K562 (cell line): ENCODE measurements around the gene PDE6D. TPM values are rescaled to one million over a fixed set of nuclear protein-coding genes. Genes with fewer than 3 reads are reported as not detected.

Experiments
- FIP1L1 ChIP-seq: fragments of 200-400 bp; formaldehyde crosslinking; IDR thresholded peaks from 2 replicates; pipeline ENCODE4 v1.6.1; 2018; ENCODE audit warnings: mild to moderate bottlenecking, low read depth, low read length; ENCODE audit not compliant: poor library complexity, severe bottlenecking
- HMGXB4 ChIP-seq: sonication (generic); formaldehyde crosslinking; IDR thresholded peaks from 2 replicates; pipeline ENCODE4 v1.8.1; 2023; ENCODE audit warnings: mild to moderate bottlenecking, missing genetic modification reagents
- ZBTB1 ChIP-seq: sonication (generic); formaldehyde crosslinking; IDR thresholded peaks from 2 replicates; pipeline ENCODE4 v1.8.1; 2023; ENCODE audit warnings: missing genetic modification reagents, low read depth, mild to moderate bottlenecking, borderline replicate concordance
- ZBTB40 ChIP-seq, 2 experiments: fragments of 450-650 bp in 1 of 2; sonication (generic) in 1 of 2; formaldehyde crosslinking in 1 of 2; IDR thresholded peaks; 2 replicates each; pipeline versions ENCODE4 v1.7.1 to v1.9.0; 2016 to 2022; ENCODE audit warnings: inconsistent platforms in 1 of 2, mild to moderate bottlenecking in 1 of 2, missing genetic modification reagents in 1 of 2
- ZNF143 ChIP-seq: sonication (generic); formaldehyde crosslinking; IDR thresholded peaks from 2 replicates; pipeline ENCODE4 v1.9.0; 2022; ENCODE audit warnings: mild to moderate bottlenecking, missing genetic modification reagents
- ZNF184 ChIP-seq: sonication (generic); formaldehyde crosslinking; IDR thresholded peaks from 2 replicates; pipeline ENCODE4 v1.5.0; 2020; ENCODE audit warnings: missing genetic modification reagents
- ZNF224 ChIP-seq: sonication (generic); formaldehyde crosslinking; IDR thresholded peaks from 2 replicates; pipeline ENCODE4 v1.8.0; 2022; ENCODE audit warnings: mild to moderate bottlenecking, missing genetic modification reagents
- ZNF232 ChIP-seq: sonication (generic); formaldehyde crosslinking; IDR thresholded peaks from 2 replicates; pipeline ENCODE4 v1.8.0; 2022; ENCODE audit warnings: mild to moderate bottlenecking, missing genetic modification reagents
- ZNF592 ChIP-seq: fragments of 450-650 bp; IDR thresholded peaks from 2 replicates; pipeline ENCODE4 v1.6.1; 2017; ENCODE audit warnings: antibody characterized with exemption, mild to moderate bottlenecking
- polyA plus RNA-seq, 8 experiments: library from polyadenylated mRNA; depleted of rRNA in 4 of 8; stranded (reverse) in 5 of 8; unstranded in 3 of 8; fragments of >200 nt; fragmentation: Nextera tagmentation in 2 of 8; fragmentation: Illumina TruSeq in 1 of 8; extraction: Ambion mirVana in 2 of 8; extraction: Trizol in 1 of 8; gene quantifications; 2 replicates each; pipeline versions ENCODE4 v1.2.1 to v1.2.3, GENCODE V29; 2011 to 2014; ENCODE audit warnings: inconsistent platforms in 1 of 8, missing spikeins in 1 of 8
- total RNA-seq, 7 experiments: library from RNA; depleted of rRNA in 6 of 7; stranded (reverse); fragments of >200 nt in 6 of 7; fragmentation: Illumina TruSeq in 2 of 7; extraction: Trizol in 2 of 7; gene quantifications; 2 replicates each; pipeline versions ENCODE4 v1.2.1 to v1.2.3, GENCODE V29; 2011 to 2021; ENCODE audit warnings: low replicate concordance in 1 of 7

Gene PDE6D
- total and polyA plus RNA-seq, 9 of the 15 experiments (the other 6 are each of a cell fraction or from before 2014, with no cell fraction given), result 0.65 to 11.6 (median 7.0) TPM

- TF ChIP-seq HMGXB4 (CRISPR knock-in tag), result no peak
- no peak for TF ChIP-seq ZNF232
- no peak for TF ChIP-seq ZNF184
- no peak for TF ChIP-seq FIP1L1
- no peak for TF ChIP-seq ZNF224 (CRISPR knock-in tag)
- peak; percentile 98 for TF ChIP-seq ZNF143 (CRISPR knock-in tag)
- TF ChIP-seq ZBTB40 (IDR thresholded peaks at IDR 0.05), result peak; percentile 91
- TF ChIP-seq ZBTB40 (CRISPR knock-in tag; IDR thresholded peaks at IDR 0.05), result no peak
- peak; percentile 45; the same call in 1 of the 2 replicates for TF ChIP-seq ZNF592
- TF ChIP-seq ZBTB1, result no peak
These were observed at the start of gene PDE6D (continued) for GRCh38 chr2:231780909-231781797.
